GM18867 (cell line): Measurements from ENCODE around the gene CHCHD10.

Experiments used
- ATAC-seq: cut with Tn5 transposase; IDR thresholded peaks from one replicate; pipeline ENCODE4 v1.9.1; 2021; ENCODE audit warnings: mild to moderate bottlenecking, moderate library complexity; ENCODE audit not compliant: unreplicated experiment

Gene CHCHD10

GRCh38 chr22:23773483-23774113 lies 5.8 kb upstream of the CHCHD10 start:
- no peak for ATAC-seq

DNA sequence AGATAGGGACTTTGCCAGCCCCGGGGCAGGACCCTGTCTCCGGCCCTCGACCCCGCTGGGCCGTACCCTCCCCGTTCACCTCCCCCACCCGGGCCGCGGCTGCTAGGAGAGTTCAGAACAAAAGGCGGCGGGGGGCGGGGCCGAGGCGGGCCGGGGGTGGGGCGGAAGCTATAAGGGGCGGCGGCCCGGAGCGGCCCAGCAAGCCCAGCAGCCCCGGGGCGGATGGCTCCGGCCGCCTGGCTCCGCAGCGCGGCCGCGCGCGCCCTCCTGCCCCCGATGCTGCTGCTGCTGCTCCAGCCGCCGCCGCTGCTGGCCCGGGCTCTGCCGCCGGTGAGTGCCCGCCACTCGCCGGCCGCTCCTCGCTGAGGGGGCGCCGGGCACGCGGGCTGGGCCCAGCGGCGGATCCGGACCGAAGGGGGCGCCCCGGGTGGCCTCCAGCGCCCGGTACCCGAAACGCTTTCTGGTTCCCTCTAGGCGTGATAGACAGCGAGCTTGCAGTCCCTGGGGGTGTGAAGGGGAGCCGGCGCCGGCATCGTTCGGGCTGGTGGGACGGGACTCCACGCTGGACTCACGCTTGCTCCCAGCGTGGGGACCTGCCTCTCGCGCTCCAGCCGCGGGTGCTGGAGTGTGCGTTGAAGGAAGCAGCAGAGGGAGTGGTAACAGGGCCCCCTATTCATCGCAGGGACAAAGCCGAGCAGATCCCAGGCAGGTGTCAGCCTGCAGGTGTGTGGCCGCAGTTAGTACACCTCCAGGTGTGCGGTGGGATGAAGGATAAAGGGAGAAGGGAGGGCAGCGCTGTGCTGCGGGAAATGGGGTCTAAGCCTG lies 5.1 kb upstream of the CHCHD10 start, which contains the start of gene MMP11:
TSS of gene MMP11 (plus strand) at position 201 of the 825 bp plus-strand sequence. CDS start at position 223, 22 bp downstream.
- no peak for ATAC-seq

DNA sequence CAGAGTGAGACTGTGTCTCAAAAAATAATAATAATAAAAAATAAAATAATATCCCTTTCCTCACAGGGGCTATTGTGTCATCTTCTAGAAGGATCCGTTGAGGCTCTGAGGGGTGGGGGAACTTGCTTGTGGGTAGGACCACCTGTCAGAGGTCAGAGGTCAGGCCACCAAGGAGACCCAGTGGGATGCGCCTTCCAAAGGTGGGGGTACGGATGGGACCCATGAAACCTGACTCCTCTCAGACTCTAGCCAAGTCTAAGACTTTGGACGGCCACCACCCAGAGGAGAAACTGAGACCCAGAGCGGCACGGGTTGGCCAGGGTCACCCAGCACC lies 4.5 kb upstream of the CHCHD10 start:
- ATAC-seq = no peak

- no peak for ATAC-seq
Measured at GRCh38 chr22:23769321-23769965, 1.7 kb upstream of the CHCHD10 start.

GRCh38 chr22:23767303-23767672 lies 484 bp downstream of the CHCHD10 start:
- ATAC-seq = no peak

- ATAC-seq = no peak
Measured at GRCh38 chr22:23764899-23765881, 2.6 kb downstream of the CHCHD10 start.

- ATAC-seq = no peak
Measured at GRCh38 chr22:23763954-23764353, 3.8 kb downstream of the CHCHD10 start.

DNA sequence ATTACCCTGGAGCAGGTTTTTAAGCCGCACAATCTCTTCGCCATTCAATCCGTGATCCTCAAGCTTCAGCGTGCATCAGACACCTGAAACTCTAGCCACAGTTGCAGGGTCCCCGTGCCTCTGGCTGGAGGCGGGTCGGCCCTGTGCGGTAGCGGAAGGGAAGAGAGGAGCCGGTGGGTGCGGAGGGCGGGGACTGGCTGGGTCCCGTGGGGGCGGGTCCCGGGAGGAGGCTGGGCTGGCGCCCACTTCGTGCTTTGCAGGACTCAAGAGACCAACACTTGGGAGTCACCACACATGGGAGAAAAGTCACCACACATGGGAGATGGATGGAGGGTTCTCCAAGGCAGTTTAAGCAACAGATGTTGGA lies 4.2 kb downstream of the CHCHD10 start:
- ATAC-seq = no peak

GRCh38 chr22:23762842-23763578 lies 4.8 kb downstream of the CHCHD10 start, which contains the start of gene C22orf15:
C22orf15 (plus strand) TSS chr22:23762990; CDS start chr22:23763307, 317 bp downstream.
- ATAC-seq = no peak

DNA sequence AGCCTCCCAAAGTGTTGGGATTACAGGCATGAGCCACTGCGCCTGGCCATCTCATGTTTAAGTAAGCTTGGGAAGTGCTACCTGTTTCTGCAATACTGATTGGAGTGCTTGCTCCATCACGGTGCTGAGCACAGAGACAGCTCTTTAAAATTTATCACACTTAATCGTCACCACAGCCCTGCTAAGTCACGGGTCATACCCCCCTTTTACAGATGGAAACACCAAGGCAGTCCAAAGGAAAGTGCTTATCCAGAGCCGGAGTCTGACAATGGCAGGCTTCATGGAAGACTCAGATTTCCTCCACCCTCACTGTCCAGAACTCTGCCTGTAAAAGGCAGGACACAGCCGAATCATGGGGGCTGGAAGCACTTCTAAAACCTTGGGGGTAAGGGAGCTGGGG lies 7.7 kb downstream of the CHCHD10 start:
- ATAC-seq = no peak

DNA sequence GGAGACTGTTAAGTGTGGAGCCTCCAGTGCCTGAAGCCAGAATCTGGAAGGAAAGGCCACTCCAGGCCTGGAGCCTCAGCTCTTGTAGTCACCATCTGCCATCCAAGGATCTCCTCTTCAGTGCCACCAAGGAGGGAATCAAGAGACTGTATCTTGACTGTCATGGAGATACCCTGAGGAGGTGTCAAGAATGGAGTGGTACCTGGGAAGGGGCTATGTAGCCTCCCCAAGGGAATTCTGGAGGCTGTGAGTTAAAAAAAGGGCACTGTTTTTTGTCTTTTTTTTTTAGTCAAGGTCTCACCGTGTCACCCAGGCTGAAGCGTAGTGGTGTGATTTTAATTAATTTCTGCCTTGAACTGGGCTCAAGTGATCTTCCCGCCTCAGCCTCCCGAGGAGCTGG lies 8.2 kb downstream of the CHCHD10 start:
- no peak for ATAC-seq

- no peak for ATAC-seq
Measured at GRCh38 chr22:23756891-23757290, 10.9 kb downstream of the CHCHD10 start.

DNA sequence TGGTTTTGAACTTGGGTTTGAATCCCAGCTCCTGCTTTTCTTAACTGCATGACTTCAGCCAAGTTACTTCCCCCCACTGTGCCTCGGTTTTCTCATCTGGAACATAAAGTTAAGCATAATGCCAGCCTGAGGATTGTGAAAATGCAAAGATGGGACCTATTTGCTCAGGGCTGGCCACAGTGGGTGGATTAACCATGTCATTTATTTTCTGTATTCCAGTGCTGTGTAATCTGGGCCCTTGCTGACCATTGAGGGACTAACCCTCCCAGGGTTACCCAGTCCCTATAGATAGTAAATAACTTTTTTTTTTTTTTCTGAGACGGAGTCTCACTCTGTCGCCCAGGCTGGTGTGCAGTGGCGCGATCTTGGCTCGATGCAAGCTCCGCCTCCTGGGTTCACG lies 12.1 kb downstream of the CHCHD10 start:
- no peak for ATAC-seq

DNA sequence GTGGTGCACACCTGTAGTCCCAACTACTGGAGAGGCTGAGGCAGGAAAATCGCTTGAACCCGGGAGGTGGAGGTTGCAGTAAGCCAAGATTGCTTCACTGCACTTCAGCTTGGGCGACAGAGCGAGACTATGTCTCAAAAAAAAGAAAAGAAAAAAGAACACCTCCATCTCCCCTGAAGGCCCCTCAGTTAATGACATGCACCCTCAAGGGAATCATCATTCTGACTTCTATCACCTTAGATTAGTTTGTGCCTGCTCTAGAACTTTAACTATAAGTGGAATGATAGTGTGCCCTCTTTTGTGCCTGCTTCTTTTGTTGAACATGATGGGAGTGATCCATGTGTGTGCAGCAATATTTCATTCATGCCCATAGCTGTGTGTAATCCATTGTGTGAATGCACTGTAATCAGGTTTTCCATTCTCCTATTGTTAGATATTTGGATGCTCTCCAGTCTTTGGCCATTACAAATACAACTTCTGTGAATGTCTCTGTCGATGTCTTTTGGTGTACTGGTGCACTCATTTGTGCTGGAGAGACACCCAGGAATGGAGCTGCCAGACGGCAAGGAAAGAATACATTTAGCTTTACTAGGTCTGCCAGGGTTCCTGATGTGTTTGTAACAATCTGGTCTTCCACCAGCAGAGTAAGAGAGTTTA lies 12.7 kb downstream of the CHCHD10 start:
- no peak for ATAC-seq

GRCh38 chr22:23754220-23754919 lies 13.4 kb downstream of the CHCHD10 start, which contains the start of gene VPREB3:
VPREB3 (minus strand) TSS chr22:23754425; CDS start chr22:23754363, 62 bp downstream.
- no peak for ATAC-seq

- no peak for ATAC-seq
Measured at GRCh38 chr22:23753385-23753784, 14.4 kb downstream of the CHCHD10 start.

GRCh38 chr22:23752750-23753149 lies 15.0 kb downstream of the CHCHD10 start:
- no peak for ATAC-seq

GRCh38 chr22:23752090-23752691 lies 15.6 kb downstream of the CHCHD10 start:
- no peak for ATAC-seq
